A375 (cell line): ENCODE measurements around the gene APLP2. TPM values are rescaled to one million over a fixed set of nuclear protein-coding genes. Genes with fewer than 3 reads are reported as not detected.

Experiments used
- small RNA-seq: library from RNA; depleted of rRNA; stranded (forward); fragments of <200 nt; gene quantifications from one replicate; pipeline ENCODE3, GENCODE V24; 2014
- total RNA-seq: library from RNA; depleted of rRNA; stranded (reverse); fragments of >200 nt; shearing (Covaris generic); gene quantifications from 2 replicates; pipeline ENCODE4 v1.2.3, GENCODE V29; 2014; rRNA removed

The APLP2 gene
- total RNA-seq, result 88.9 and 91.1 TPM in 2 replicates

GRCh38 chr11:130069659-130070108, at the start of gene APLP2:
Gene APLP2, plus strand, starts transcription at chr11:130069894. Its CDS starts 84 bp downstream, at chr11:130069978.

DNA sequence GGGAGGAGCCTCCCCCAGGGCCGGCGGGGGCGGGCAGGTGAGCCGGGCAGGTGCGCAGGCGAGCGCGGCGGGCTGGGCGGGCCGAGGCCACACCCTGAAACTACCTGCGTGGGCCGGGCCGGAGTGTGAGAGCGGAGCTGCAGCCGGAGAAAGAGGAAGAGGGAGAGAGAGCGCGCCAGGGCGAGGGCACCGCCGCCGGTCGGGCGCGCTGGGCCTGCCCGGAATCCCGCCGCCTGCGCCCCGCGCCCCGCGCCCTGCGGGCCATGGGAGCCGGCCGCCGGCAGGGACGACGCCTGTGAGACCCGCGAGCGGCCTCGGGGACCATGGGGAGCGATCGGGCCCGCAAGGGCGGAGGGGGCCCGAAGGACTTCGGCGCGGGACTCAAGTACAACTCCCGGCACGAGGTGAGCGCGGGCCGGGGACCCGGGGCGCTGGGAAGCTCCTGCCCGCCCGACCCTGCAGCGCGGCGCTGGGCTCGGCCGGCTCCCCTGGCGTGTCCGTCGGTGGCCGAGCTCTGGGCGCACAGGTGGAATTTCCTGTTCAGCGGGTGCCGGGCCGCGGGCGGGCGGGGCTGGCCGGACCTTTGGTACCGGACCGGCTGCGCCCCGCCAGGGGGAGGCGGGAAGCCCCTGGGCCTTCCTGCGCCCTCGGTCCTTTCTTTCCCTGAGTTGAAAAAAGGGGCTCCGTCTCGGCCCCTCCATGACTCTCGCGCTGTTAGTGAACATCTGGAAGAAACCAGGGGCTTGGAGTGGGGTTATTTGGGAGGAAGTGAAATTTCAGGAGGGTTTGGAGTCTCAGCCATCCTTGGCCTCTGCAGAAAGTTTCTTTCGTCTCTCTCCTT, 90.2 kb downstream of the APLP2 start, which contains the start of gene ST14:
TSS of gene ST14 (plus strand) at position 126 of the 841 bp plus-strand sequence. CDS start at position 324, 198 bp downstream.

Small RNA genes lying within 50 kb of the gene (small RNA-seq; reads per million reads assigned to genes)
- not detected for gene RF00015
- gene RPL34P21, result not detected

Other genes with a start within 250 kb of the APLP2 start
- 20.0 and 22.0 TPM in 2 replicates for gene NFRKB, start 174.3 kb upstream of the APLP2 start, total RNA-seq
- 4.9 and 6.5 TPM in 2 replicates for gene PRDM10, start 67.1 kb upstream of the APLP2 start, total RNA-seq
- gene ST14, start 89.9 kb downstream of the APLP2 start, total RNA-seq, result 0.11 and 0.15 TPM in 2 replicates
- 17.0 and 17.7 TPM in 2 replicates for gene ZBTB44, start 245.0 kb downstream of the APLP2 start, total RNA-seq